ENCODE results near the gene CMSS1. TPM values are rescaled to one million over a fixed set of nuclear protein-coding genes. Genes with fewer than 3 reads are reported as not detected.

CMSS1 gene
- total RNA-seq, 5 donors from 2014 or later (not counting 1 experiment from before 2014, with no cell fraction given), result 16.2 to 22.0 (median 18.3) TPM

- Histone ChIP-seq H3K4me3 (ENCODE audit: control insufficient read depth in 1 of 2, extremely low read depth in 1 of 2, low read length in 1 of 2) (no peak overlapping the region), H3K9me3 (no peaks in the 10 kb centered on the region), H3K36me3 (ENCODE audit: control insufficient read depth in 2 of 2, extremely low read depth in 1 of 2, insufficient read depth in 1 of 2, low read length in 1 of 2) (no peaks in the 10 kb centered on the region), H3K27ac (ENCODE audit: low read length) (no peak overlapping the region), H3K27me3 (replicated peaks in 1 of 2; ENCODE audit: control insufficient read depth in 2 of 2, extremely low read depth in 1 of 2, insufficient read depth in 2 of 2, low read length in 1 of 2) (no peaks in the 10 kb centered on the region), H3K4me1 (ENCODE audit: control insufficient read depth in 1 of 2, extremely low read depth in 1 of 2, insufficient read depth in 2 of 2, low read length in 2 of 2) (no peaks in the 10 kb centered on the region)
- no peak for ATAC-seq (replicated peaks in 1 of 4)
- Mint-ChIP-seq H3K9me3 (no peaks in the 10 kb centered on the region), H3K27ac (no peak overlapping the region), H3K27me3 (no peaks in the 10 kb centered on the region), H3K4me1 (peaks cover 0 to 5% (median 0%) of the 10 kb centered on the region in 3 donors), H3K36me3 (peaks cover 16% of the 10 kb centered on the region), H3K4me3 (no peak overlapping the region)
- DNase-seq, result no peak
- ChIA-PET POLR2A (interaction anchor here in 1 of 2 donors (0.6 kb wide), 1 partner anchor 757 kb away, joined by 5 read pairs; no protein-coding TSS in a partner anchor), CTCF (interaction anchor here in 1 of 2 donors (0.5 kb wide), 1 partner anchor 85 kb away, joined by 3 read pairs; no protein-coding TSS in a partner anchor)
- no CpG with 5 or more reads among the region's 2 CpGs for WGBS (ENCODE audit: insufficient coverage)
Measured at GRCh38 chr3:99962703-99963102, 145.0 kb downstream of the CMSS1 start.

GRCh38 chr3:99965077-99965476 lies 147.4 kb downstream of the CMSS1 start:
- Histone ChIP-seq H3K9me3 (no peaks in the 10 kb centered on the region), H3K27me3 (replicated peaks in 1 of 2; ENCODE audit: control insufficient read depth in 2 of 2, extremely low read depth in 1 of 2, insufficient read depth in 2 of 2, low read length in 1 of 2) (no peaks in the 10 kb centered on the region), H3K4me1 (ENCODE audit: control insufficient read depth in 1 of 2, extremely low read depth in 1 of 2, insufficient read depth in 2 of 2, low read length in 2 of 2) (peaks cover 0 to 4% of the 10 kb centered on the region in 2 experiments), H3K4me3 (ENCODE audit: control insufficient read depth in 1 of 2, extremely low read depth in 1 of 2, low read length in 1 of 2) (no peak overlapping the region), H3K27ac (ENCODE audit: low read length) (no peak overlapping the region), H3K36me3 (ENCODE audit: control insufficient read depth in 2 of 2, extremely low read depth in 1 of 2, insufficient read depth in 1 of 2, low read length in 1 of 2) (no peaks in the 10 kb centered on the region)
- peaks cover 18% of the 10 kb centered on the region for H3K36me3 Mint-ChIP-seq
- DNase-seq (no peak), ATAC-seq (replicated peaks in 1 of 4) (no peak)
- ChIA-PET CTCF (no interaction called here), POLR2A (no interaction called here)
- no peak overlapping the region for H3K27ac Mint-ChIP-seq
- H3K27me3 Mint-ChIP-seq, result no peaks in the 10 kb centered on the region
- no peak overlapping the region for H3K4me3 Mint-ChIP-seq
- no peaks in the 10 kb centered on the region for H3K9me3 Mint-ChIP-seq
- no CpG with 5 or more reads among the region's 1 CpG for WGBS (ENCODE audit: insufficient coverage)
- peaks cover 7 to 24% (median 13%) of the 10 kb centered on the region in 3 donors for H3K4me1 Mint-ChIP-seq

GRCh38 chr3:99965681-99966408 lies 148.2 kb downstream of the CMSS1 start:
- Mint-ChIP-seq H3K27me3 (no peaks in the 10 kb centered on the region), H3K4me1 (peaks cover 7 to 24% (median 15%) of the 10 kb centered on the region in 3 donors), H3K36me3 (peaks cover 18% of the 10 kb centered on the region), H3K27ac (no peak overlapping the region), H3K9me3 (no peaks in the 10 kb centered on the region), H3K4me3 (no peak overlapping the region)
- H3K27ac ChIP-seq (ENCODE audit: low read length), result no peak overlapping the region
- peaks cover 0 to 4% of the 10 kb centered on the region in 2 experiments for H3K4me1 ChIP-seq (ENCODE audit: control insufficient read depth in 1 of 2, extremely low read depth in 1 of 2, insufficient read depth in 2 of 2, low read length in 2 of 2)
- no peaks in the 10 kb centered on the region for H3K27me3 ChIP-seq (replicated peaks in 1 of 2; ENCODE audit: control insufficient read depth in 2 of 2, extremely low read depth in 1 of 2, insufficient read depth in 2 of 2, low read length in 1 of 2)
- POLR2A ChIA-PET, result no interaction called here
- ATAC-seq (replicated peaks in 1 of 4) (no peak), DNase-seq (no peak)
- CTCF ChIA-PET, result no interaction called here
- no peaks in the 10 kb centered on the region for H3K36me3 ChIP-seq (ENCODE audit: control insufficient read depth in 2 of 2, extremely low read depth in 1 of 2, insufficient read depth in 1 of 2, low read length in 1 of 2)
- 96% methylated on average over 3 of the region's 3 CpGs for WGBS (ENCODE audit: insufficient coverage)
- no peaks in the 10 kb centered on the region for H3K9me3 ChIP-seq
- H3K4me3 ChIP-seq (ENCODE audit: control insufficient read depth in 1 of 2, extremely low read depth in 1 of 2, low read length in 1 of 2), result no peak overlapping the region

GRCh38 chr3:99966662-99967416 lies 149.2 kb downstream of the CMSS1 start:
- Histone ChIP-seq H3K27ac (ENCODE audit: low read length) (no peak overlapping the region), H3K27me3 (replicated peaks in 1 of 2; ENCODE audit: control insufficient read depth in 2 of 2, extremely low read depth in 1 of 2, insufficient read depth in 2 of 2, low read length in 1 of 2) (no peaks in the 10 kb centered on the region), H3K4me3 (ENCODE audit: control insufficient read depth in 1 of 2, extremely low read depth in 1 of 2, low read length in 1 of 2) (no peak overlapping the region), H3K36me3 (ENCODE audit: control insufficient read depth in 2 of 2, extremely low read depth in 1 of 2, insufficient read depth in 1 of 2, low read length in 1 of 2) (no peaks in the 10 kb centered on the region), H3K9me3 (no peaks in the 10 kb centered on the region), H3K4me1 (ENCODE audit: control insufficient read depth in 1 of 2, extremely low read depth in 1 of 2, insufficient read depth in 2 of 2, low read length in 2 of 2) (peaks cover 0 to 4% of the 10 kb centered on the region in 2 experiments)
- Mint-ChIP-seq H3K27ac (no peak overlapping the region), H3K36me3 (peaks cover 16% of the 10 kb centered on the region), H3K4me3 (no peak overlapping the region), H3K4me1 (peaks cover 7 to 24% (median 15%) of the 10 kb centered on the region in 3 donors), H3K9me3 (no peaks in the 10 kb centered on the region), H3K27me3 (no peaks in the 10 kb centered on the region)
- WGBS (ENCODE audit: insufficient coverage), result 88% methylated on average over 4 of the region's 7 CpGs
- ChIA-PET CTCF (no interaction called here), POLR2A (no interaction called here)
- ATAC-seq (replicated peaks in 1 of 4) (no peak), DNase-seq (no peak)

GRCh38 chr3:99967796-99968195 lies 150.1 kb downstream of the CMSS1 start:
- H3K36me3 Mint-ChIP-seq, result peaks cover 13% of the 10 kb centered on the region
- POLR2A ChIA-PET, result no interaction called here
- H3K4me1 Mint-ChIP-seq, result peaks cover 7 to 24% (median 15%) of the 10 kb centered on the region in 3 donors
- H3K9me3 ChIP-seq, result no peaks in the 10 kb centered on the region
- no peak for DNase-seq
- H3K4me3 Mint-ChIP-seq, result no peak overlapping the region
- no peaks in the 10 kb centered on the region for H3K36me3 ChIP-seq (ENCODE audit: control insufficient read depth in 2 of 2, extremely low read depth in 1 of 2, insufficient read depth in 1 of 2, low read length in 1 of 2)
- CTCF ChIA-PET, result no interaction called here
- H3K27ac ChIP-seq (ENCODE audit: low read length), result no peak overlapping the region
- no peak overlapping the region for H3K4me3 ChIP-seq (ENCODE audit: control insufficient read depth in 1 of 2, extremely low read depth in 1 of 2, low read length in 1 of 2)
- WGBS (ENCODE audit: insufficient coverage), result 100% methylated on average over 1 of the region's 2 CpGs
- no peak for ATAC-seq (replicated peaks in 1 of 4)
- H3K27me3 ChIP-seq (replicated peaks in 1 of 2; ENCODE audit: control insufficient read depth in 2 of 2, extremely low read depth in 1 of 2, insufficient read depth in 2 of 2, low read length in 1 of 2), result no peaks in the 10 kb centered on the region
- no peak overlapping the region for H3K27ac Mint-ChIP-seq
- H3K4me1 ChIP-seq (ENCODE audit: control insufficient read depth in 1 of 2, extremely low read depth in 1 of 2, insufficient read depth in 2 of 2, low read length in 2 of 2), result peaks cover 0 to 4% of the 10 kb centered on the region in 2 experiments
- no peaks in the 10 kb centered on the region for H3K27me3 Mint-ChIP-seq
- H3K9me3 Mint-ChIP-seq, result no peaks in the 10 kb centered on the region

GRCh38 chr3:99969136-99969535 lies 151.5 kb downstream of the CMSS1 start:
- Histone ChIP-seq H3K36me3 (ENCODE audit: control insufficient read depth in 2 of 2, extremely low read depth in 1 of 2, insufficient read depth in 1 of 2, low read length in 1 of 2) (no peaks in the 10 kb centered on the region), H3K4me3 (ENCODE audit: control insufficient read depth in 1 of 2, extremely low read depth in 1 of 2, low read length in 1 of 2) (no peak overlapping the region), H3K27ac (ENCODE audit: low read length) (no peak overlapping the region), H3K4me1 (ENCODE audit: control insufficient read depth in 1 of 2, extremely low read depth in 1 of 2, insufficient read depth in 2 of 2, low read length in 2 of 2) (peaks cover 0 to 4% of the 10 kb centered on the region in 2 experiments), H3K27me3 (replicated peaks in 1 of 2; ENCODE audit: control insufficient read depth in 2 of 2, extremely low read depth in 1 of 2, insufficient read depth in 2 of 2, low read length in 1 of 2) (no peaks in the 10 kb centered on the region), H3K9me3 (no peaks in the 10 kb centered on the region)
- ChIA-PET POLR2A (no interaction called here), CTCF (no interaction called here)
- Mint-ChIP-seq H3K4me1 (peaks cover 7 to 24% (median 15%) of the 10 kb centered on the region in 3 donors), H3K27me3 (no peaks in the 10 kb centered on the region), H3K9me3 (no peaks in the 10 kb centered on the region), H3K27ac (no peak overlapping the region), H3K4me3 (no peak overlapping the region), H3K36me3 (peaks cover 9% of the 10 kb centered on the region)
- DNase-seq (no peak), ATAC-seq (replicated peaks in 1 of 4) (no peak)
- WGBS (ENCODE audit: insufficient coverage), result 59% methylated on average over 3 of the region's 3 CpGs
